GM21737 (cell line): ENCODE results near the gene POLD2.
"Not testable (repeated sequence)": the region's sequence is repeated elsewhere in the genome, so short reads cannot be mapped to it uniquely, and the experiment has no call there.

ENCODE experiments used
- ATAC-seq: cut with Tn5 transposase; IDR thresholded peaks from one replicate; pipeline ENCODE4 v1.9.1; 2021; ENCODE audit warnings: mild to moderate bottlenecking, moderate library complexity; ENCODE audit not compliant: unreplicated experiment

POLD2 gene

GRCh38 chr7:44123190-44124003 is at the start of gene POLD2:
Gene POLD2, minus strand, starts transcription at chr7:44123548. Its CDS starts 1,495 bp downstream, at chr7:44122053.
- peak; percentile 97 for ATAC-seq

- ATAC-seq, result no peak
These were observed 49.6 kb upstream of the POLD2 start for GRCh38 chr7:44172803-44173424.

- ATAC-seq, result no peak
These were observed 49.0 kb upstream of the POLD2 start for GRCh38 chr7:44172352-44172751.

GRCh38 chr7:44171901-44172300 is 48.6 kb upstream of the POLD2 start:
- ATAC-seq, result not testable (repeated sequence)

- ATAC-seq, result no peak
These were observed 44.6 kb upstream of the POLD2 start for GRCh38 chr7:44167920-44168319.

GRCh38 chr7:44163591-44163990 is 40.2 kb upstream of the POLD2 start:
- ATAC-seq, result no peak

- no peak for ATAC-seq
These were observed 39.5 kb upstream of the POLD2 start for GRCh38 chr7:44162785-44163395.

- no peak for ATAC-seq
These were observed 38.8 kb upstream of the POLD2 start for GRCh38 chr7:44162179-44162578.

GRCh38 chr7:44161371-44161770 is 38.0 kb upstream of the POLD2 start:
- ATAC-seq, result no peak

GRCh38 chr7:44159824-44160630 is 36.7 kb upstream of the POLD2 start:
- ATAC-seq, result no peak

GRCh38 chr7:44158873-44159631 is 35.7 kb upstream of the POLD2 start:
- ATAC-seq, result no peak

GRCh38 chr7:44158096-44158872 is 34.9 kb upstream of the POLD2 start:
- ATAC-seq, result no peak

- no peak for ATAC-seq
These were observed 34.0 kb upstream of the POLD2 start for GRCh38 chr7:44157116-44158080.

- no peak for ATAC-seq
These were observed 33.2 kb upstream of the POLD2 start for GRCh38 chr7:44156453-44157010.

GRCh38 chr7:44155191-44156185 is 32.1 kb upstream of the POLD2 start:
- ATAC-seq, result no peak

GRCh38 chr7:44154703-44155102 is 31.4 kb upstream of the POLD2 start:
- no peak for ATAC-seq

- no peak for ATAC-seq
These were observed 30.6 kb upstream of the POLD2 start for GRCh38 chr7:44153948-44154335.
